Measurements from ENCODE around the gene SLC35A1. TPM values are rescaled to one million over a fixed set of nuclear protein-coding genes. Genes with fewer than 3 reads are reported as not detected.
A peak's percentile ranks its signal among the peaks of the same experiment; 100 is the strongest.
"Not testable (repeated sequence)": the region's sequence is repeated elsewhere in the genome, so short reads cannot be mapped to it uniquely, and the experiment has no call there.

The SLC35A1 gene
- polyA plus RNA-seq, 3 donors from 2014 or later = 29.0 to 55.0 (median 30.0) TPM

DNA sequence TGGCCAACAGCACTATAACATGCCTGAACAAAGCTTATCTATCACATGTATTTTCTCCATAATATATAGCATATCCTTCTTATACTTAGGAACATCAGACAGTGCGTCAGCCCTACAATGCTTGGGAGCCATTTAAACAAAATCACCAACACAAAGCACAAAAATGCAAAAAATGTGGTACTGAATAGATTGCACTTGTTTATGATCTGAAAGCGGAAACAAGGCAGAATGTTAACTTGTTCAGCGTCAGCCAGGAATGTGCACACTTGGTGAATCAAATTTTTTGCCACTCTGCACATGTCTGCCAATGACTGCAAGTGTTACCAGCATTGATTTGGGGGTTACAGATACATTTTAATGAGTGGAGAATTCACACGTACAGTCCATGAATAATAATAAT lies 14.8 kb downstream of the SLC35A1 start:
- H3K4me3 Mint-ChIP-seq = no peak overlapping the region
- peaks cover 6 to 17% of the 10 kb centered on the region in 2 donors for H3K4me1 Mint-ChIP-seq
- H3K9me3 Mint-ChIP-seq = no peaks in the 10 kb centered on the region
- H3K36me3 Mint-ChIP-seq = peaks cover 4 to 12% (median 7%) of the 10 kb centered on the region in 3 donors
- H3K27ac Mint-ChIP-seq = no peak overlapping the region
- no peak for DNase-seq
- H3K27me3 Mint-ChIP-seq (ENCODE audit: low read depth in 3 of 3) = peaks cover 0 to 2% (median 0%) of the 10 kb centered on the region in 3 donors

DNA sequence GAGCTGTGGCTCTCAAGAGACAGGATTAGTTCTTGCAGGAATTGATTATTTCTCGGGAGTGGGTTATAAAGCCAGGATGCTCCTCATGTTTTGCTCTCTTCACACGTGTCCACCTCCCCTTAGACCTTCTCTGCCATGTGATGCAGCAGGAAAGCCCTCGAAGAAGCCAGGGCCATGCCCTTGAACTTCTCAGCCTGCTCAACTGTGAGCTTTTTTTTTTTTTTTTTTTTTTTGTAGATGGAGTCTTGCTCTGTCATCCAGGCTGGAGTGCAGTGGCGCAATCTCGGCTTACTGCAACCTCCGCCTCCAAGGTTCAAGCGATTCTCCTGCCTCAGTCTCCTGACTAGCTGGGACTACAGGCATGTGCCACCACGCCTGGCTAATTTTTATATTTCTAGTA lies 16.6 kb downstream of the SLC35A1 start:
- not testable (repeated sequence) for H3K27ac Mint-ChIP-seq

DNA sequence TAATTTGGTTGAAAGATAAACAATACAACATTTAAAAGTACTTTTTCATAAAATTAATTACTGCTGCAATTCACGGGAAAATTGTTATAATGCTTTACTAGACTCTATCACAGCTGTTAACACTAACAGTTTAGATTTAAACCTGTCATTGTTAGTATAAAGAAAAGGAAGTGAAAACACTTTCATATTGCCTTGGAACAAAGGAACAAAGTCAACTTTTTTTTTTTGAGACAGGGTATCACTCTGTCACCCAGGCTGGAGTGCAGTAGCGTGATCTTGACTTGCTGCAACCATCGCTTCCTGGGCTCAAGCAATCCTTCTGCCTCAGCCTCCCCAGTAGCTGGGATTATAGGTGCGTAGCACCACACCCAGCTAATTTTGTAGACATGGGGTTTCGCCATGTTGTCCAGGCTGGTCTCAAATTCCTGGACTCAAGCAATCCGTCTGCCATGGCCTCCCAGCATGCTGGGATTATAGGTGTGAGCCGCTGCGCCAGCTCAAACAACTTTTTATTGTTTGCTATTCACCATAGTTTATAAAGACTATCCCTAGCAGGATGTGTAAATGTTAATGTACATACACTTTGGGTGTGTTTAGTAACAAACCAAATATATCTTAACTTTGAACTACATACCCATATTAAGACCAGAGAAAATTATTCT lies 22.1 kb downstream of the SLC35A1 start:
- Mint-ChIP-seq H3K27ac (no peak overlapping the region), H3K4me1 (peaks cover 2 to 11% of the 10 kb centered on the region in 2 donors), H3K4me3 (no peak overlapping the region), H3K27me3 (ENCODE audit: low read depth in 3 of 3) (no peaks in the 10 kb centered on the region), H3K9me3 (no peaks in the 10 kb centered on the region), H3K36me3 (peaks cover 0 to 9% (median 7%) of the 10 kb centered on the region in 3 donors)
- DNase-seq = no peak

More for the DNA sequence above, 16.6 kb downstream of the SLC35A1 start:
- Mint-ChIP-seq H3K4me1 (peaks cover 3 to 15% of the 10 kb centered on the region in 2 donors), H3K36me3 (peaks cover 7 to 11% (median 9%) of the 10 kb centered on the region in 3 donors)
- DNase-seq; H3K4me3 Mint-ChIP-seq; H3K27me3 Mint-ChIP-seq (ENCODE audit: low read depth in 3 of 3); H3K9me3 Mint-ChIP-seq: not testable (repeated sequence)

DNA sequence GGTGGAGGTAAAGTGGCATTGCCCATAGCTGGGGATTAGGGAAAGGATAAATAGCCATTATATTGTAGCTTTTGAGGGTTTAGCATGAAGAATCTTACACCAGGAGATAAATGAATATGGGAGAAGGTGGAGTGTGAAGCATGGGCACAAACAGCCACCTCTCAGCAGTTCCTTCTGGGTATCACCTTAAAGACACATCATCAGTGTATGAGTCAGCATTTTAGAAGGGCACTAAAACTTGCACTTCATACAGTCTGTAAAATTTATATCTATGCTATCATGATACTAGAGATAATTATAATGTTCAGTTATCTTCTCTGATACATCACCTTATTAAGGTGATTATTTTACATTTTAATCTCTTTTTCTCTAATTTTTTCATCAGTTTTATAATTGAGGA lies 25.3 kb downstream of the SLC35A1 start:
- H3K27me3 Mint-ChIP-seq (ENCODE audit: low read depth in 3 of 3) = no peaks in the 10 kb centered on the region
- no peak overlapping the region for H3K27ac Mint-ChIP-seq
- peaks cover 0 to 11% (median 8%) of the 10 kb centered on the region in 3 donors for H3K36me3 Mint-ChIP-seq
- H3K4me1 Mint-ChIP-seq = peaks cover 0 to 2% of the 10 kb centered on the region in 2 donors
- no peak overlapping the region for H3K4me3 Mint-ChIP-seq
- H3K9me3 Mint-ChIP-seq = no peaks in the 10 kb centered on the region
- DNase-seq = no peak

DNA sequence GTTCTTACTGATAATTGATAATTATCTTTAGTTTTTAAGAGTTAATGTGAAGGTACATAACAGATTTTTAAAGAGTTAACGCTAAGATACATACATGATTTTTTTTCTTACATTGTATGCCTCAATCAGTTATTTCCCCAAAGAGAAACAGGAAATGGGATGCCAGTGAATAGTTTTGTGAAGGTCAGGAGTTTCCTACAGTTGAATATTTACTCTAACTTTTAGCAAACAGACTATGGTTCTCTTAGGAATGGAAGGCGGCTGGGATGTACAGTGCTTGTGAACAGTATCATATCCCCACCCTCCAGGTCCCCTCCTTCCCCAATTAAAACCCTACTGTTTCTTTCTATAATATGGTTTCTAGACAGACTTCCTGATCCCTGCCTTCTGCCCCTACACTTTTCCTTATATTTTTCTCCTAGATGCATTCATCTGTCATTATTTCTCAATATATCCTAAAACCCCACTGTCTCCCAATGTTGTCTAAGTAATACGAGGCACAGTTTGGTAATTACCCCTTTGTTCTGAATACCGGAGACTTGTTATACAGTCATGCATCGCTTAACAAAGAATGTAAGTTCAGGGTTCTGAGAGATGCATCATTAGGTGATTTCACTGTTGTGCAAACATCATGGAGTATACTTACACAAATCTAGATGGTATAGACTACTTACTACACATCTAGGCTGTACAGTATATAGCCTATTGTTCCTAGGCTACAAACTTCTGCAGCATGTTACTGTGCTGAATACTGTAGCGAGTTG lies 29.2 kb downstream of the SLC35A1 start:
- Mint-ChIP-seq H3K36me3 (peaks cover 0 to 26% (median 9%) of the 10 kb centered on the region in 3 donors), H3K4me1 (no peaks in the 10 kb centered on the region), H3K27me3 (ENCODE audit: low read depth in 3 of 3) (no peaks in the 10 kb centered on the region), H3K27ac (no peak overlapping the region), H3K4me3 (no peak overlapping the region), H3K9me3 (no peaks in the 10 kb centered on the region)
- no peak for DNase-seq

DNA sequence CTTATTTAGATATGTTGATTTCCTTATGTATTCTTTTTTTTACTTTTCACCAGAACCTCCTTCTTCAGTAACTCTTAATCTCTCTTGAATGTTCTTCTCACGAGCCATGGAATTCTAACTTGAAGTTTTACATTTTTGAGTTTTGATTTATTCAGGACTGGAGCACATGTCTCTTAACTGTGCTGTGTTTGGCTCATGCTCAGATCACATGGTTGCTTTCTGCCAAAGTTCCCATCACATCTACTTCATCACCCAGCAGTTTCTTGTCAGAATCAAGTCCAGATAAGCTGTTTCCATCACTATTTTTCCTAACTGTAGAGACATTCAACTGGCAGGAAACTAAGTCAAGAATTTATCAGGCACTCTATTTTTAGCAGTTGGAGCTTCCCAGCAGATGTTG lies 31.7 kb downstream of the SLC35A1 start:
- no peak for DNase-seq
- peaks cover 0 to 26% (median 9%) of the 10 kb centered on the region in 3 donors for H3K36me3 Mint-ChIP-seq
- no peaks in the 10 kb centered on the region for H3K27me3 Mint-ChIP-seq (ENCODE audit: low read depth in 3 of 3)
- no peak overlapping the region for H3K4me3 Mint-ChIP-seq
- H3K9me3 Mint-ChIP-seq = no peaks in the 10 kb centered on the region
- no peaks in the 10 kb centered on the region for H3K4me1 Mint-ChIP-seq
- peak overlapping the region in 4 of 6 donors; percentile 37 to 71 (median 59) for H3K27ac Mint-ChIP-seq

DNA sequence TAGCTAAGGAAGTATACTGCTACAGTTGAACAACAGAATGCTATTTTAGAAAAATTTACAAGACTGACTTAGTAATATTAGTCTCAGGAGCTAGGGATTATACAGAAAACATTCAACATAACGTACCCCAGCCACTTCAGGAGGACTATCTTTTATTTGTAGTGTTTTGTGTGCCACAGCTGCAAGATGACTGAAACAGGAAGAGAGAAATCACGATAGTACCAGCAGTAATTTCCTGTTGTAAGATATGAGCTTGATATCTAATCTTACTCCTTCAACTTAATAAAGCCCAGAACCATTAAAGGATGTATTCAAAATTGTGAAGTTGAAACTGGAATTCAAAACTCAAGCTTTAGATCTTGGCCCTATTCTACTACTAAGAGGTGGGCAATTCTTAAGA lies 42.1 kb downstream of the SLC35A1 start:
- Mint-ChIP-seq H3K4me3 (no peak overlapping the region), H3K27me3 (ENCODE audit: low read depth in 3 of 3) (peaks cover 0 to 1% (median 0%) of the 10 kb centered on the region in 3 donors), H3K4me1 (no peaks in the 10 kb centered on the region), H3K36me3 (peaks cover 7 to 37% (median 26%) of the 10 kb centered on the region in 3 donors), H3K27ac (peak overlapping the region in 4 of 6 donors; percentile 16 to 72 (median 48)), H3K9me3 (no peaks in the 10 kb centered on the region)
- no peak for DNase-seq

DNA sequence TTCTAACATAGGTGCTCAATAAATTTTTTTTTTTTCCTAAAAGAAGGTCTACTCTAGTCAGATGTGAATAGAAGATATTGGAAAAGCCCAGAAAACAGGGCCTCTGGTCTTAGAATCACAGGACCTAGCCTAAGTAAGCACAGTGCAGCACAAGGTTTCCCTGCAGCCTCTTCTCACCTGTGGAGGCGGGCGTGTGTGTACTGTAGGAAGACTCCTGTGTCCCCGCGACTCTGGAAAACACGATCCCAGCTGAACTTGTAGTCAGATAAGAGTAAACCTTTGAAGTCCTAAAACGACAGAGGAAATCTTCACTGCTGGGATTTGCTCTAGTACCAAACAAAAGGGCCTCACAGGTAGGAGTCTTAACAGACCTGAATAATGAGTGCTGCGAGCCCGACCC lies 45.7 kb downstream of the SLC35A1 start:
- Mint-ChIP-seq H3K36me3 (peaks cover 20 to 41% (median 27%) of the 10 kb centered on the region in 3 donors), H3K9me3 (no peaks in the 10 kb centered on the region), H3K27me3 (ENCODE audit: low read depth in 3 of 3) (peaks cover 0 to 1% (median 0%) of the 10 kb centered on the region in 3 donors), H3K4me1 (no peaks in the 10 kb centered on the region), H3K27ac (no peak overlapping the region), H3K4me3 (no peak overlapping the region)
- no peak for DNase-seq

DNA sequence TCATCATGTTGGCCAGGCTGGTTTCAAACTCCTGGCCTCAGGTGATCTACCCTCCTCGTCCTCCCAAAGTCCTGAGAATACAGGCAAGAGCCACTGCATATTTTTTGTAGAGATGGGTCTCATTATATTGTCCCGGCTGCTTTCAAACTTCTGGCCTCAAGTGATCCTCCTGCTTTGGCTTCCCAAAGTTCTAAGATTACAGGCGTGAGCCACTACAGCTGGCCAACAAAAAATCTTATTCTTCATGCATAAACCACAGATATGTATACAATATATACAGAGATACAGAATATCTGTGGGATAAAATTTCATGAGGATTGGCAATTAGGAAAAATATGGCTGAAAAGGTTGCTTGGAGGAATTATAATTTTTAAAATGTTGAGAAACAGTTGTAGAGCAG lies 49.9 kb downstream of the SLC35A1 start:
- Mint-ChIP-seq H3K36me3 (peaks cover 22 to 34% (median 29%) of the 10 kb centered on the region in 3 donors), H3K27me3 (ENCODE audit: low read depth in 3 of 3) (peaks cover 0 to 3% (median 0%) of the 10 kb centered on the region in 3 donors), H3K4me3 (no peak overlapping the region), H3K4me1 (peaks cover 2 to 6% of the 10 kb centered on the region in 2 donors), H3K9me3 (no peaks in the 10 kb centered on the region), H3K27ac (no peak overlapping the region)
- no peak for DNase-seq

DNA sequence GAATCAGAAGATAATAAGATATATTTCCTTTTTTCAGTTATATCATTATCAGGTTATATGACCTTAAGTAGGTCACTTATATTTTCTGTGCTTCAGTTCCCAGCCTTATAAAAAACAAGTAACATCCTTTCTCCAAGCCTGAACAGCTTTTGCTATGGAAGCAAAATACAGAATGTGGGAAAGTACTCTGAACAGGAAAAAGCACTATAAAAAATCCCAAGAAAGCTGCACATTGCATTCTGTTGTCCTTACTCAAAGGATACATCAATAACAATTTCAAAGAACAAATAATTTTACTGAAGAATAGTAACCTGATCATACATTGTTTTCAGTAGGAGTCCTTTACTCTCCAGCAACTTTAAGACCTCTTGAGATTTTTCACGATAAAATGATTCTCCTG lies 56.4 kb downstream of the SLC35A1 start:
- H3K27ac Mint-ChIP-seq = peak overlapping the region in 3 of 6 donors; percentile 9 to 66 (median 41)
- no peaks in the 10 kb centered on the region for H3K9me3 Mint-ChIP-seq
- peaks cover 2 to 24% of the 10 kb centered on the region in 2 donors for H3K4me1 Mint-ChIP-seq
- H3K4me3 Mint-ChIP-seq = no peak overlapping the region
- no peak for DNase-seq
- H3K27me3 Mint-ChIP-seq (ENCODE audit: low read depth in 3 of 3) = peaks cover 0 to 3% (median 0%) of the 10 kb centered on the region in 3 donors
- peaks cover 10 to 19% (median 19%) of the 10 kb centered on the region in 3 donors for H3K36me3 Mint-ChIP-seq

DNA sequence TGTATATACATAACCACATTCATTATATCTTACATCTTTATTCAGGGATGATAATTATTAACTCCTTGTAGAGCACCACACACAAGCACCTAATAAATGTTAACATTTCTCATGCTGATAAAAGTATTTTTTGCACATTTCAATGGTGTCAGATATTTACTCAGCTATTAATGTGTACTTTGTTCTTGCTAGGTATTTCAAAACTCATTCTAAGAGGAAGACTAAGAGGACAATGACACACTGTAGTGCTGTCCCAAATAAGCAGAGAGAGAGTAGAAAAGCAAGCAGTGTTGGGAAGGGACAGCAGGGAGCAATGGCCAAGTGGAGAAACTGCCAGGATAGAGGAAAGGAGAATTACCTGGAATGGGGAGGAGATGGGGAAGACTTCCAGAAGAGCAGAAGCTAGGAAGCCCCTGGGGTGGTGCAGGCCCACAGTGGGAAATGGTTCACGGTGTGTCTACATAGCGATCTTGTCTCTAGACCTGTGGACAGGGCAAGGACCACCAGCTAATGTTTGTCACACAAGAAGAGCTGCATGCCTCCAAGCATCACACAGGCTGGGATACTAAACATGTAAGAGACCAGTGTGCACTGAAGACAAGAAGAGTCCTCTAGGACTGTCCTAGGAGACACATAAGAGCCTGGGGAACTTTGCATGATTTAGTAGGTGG lies 61.7 kb downstream of the SLC35A1 start:
- H3K27me3 Mint-ChIP-seq (ENCODE audit: low read depth in 3 of 3) = no peaks in the 10 kb centered on the region
- H3K4me1 Mint-ChIP-seq = peaks cover 7 to 11% of the 10 kb centered on the region in 2 donors
- H3K4me3 Mint-ChIP-seq = no peak overlapping the region
- peak overlapping the region in 2 of 6 donors; percentile 18 to 75 for H3K27ac Mint-ChIP-seq
- DNase-seq = no peak
- peaks cover 0 to 2% (median 0%) of the 10 kb centered on the region in 6 donors for H3K9me3 Mint-ChIP-seq
- peaks cover 15 to 25% (median 19%) of the 10 kb centered on the region in 3 donors for H3K36me3 Mint-ChIP-seq

DNA sequence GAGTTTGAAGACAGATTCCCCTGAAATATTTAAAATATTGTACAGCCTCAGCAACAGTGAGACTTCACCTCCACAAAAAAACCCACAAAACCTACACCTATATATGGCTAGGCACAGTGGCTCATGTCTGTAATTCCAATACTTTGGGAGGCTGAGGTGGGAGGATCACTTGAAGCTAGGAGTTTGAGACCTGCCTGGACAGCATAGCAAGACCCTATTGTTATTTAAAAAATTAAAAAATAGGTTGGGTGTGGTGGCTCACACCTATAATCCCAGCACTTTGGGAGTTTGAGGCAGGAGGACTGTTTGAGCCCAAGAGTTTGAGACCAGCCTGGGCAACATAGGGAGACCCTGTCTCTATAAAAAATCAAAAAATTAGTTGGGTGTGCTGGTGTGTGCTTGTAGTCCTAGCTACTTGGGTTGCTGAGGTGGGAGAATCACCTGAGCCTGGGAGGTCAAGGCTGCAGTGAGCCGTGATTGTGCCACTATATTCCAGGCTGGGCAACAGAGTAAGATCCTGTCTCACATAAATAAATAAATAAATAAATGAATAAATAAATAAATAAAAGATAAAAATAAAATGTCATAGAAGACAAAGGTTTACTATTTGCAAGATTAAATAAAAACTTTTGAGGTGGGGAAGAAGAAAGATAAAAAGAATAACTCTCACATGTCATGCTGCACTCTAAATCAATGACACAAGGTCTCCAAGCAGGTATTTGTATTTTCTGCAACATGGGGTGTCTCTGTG lies 65.9 kb downstream of the SLC35A1 start:
- peaks cover 9 to 10% of the 10 kb centered on the region in 2 donors for H3K4me1 Mint-ChIP-seq
- H3K36me3 Mint-ChIP-seq = peaks cover 23 to 41% (median 38%) of the 10 kb centered on the region in 3 donors
- peaks cover 0 to 2% (median 0%) of the 10 kb centered on the region in 6 donors for H3K9me3 Mint-ChIP-seq
- DNase-seq = no peak
- H3K27me3 Mint-ChIP-seq (ENCODE audit: low read depth in 3 of 3) = no peaks in the 10 kb centered on the region
- no peak overlapping the region for H3K27ac Mint-ChIP-seq
- no peak overlapping the region for H3K4me3 Mint-ChIP-seq

DNA sequence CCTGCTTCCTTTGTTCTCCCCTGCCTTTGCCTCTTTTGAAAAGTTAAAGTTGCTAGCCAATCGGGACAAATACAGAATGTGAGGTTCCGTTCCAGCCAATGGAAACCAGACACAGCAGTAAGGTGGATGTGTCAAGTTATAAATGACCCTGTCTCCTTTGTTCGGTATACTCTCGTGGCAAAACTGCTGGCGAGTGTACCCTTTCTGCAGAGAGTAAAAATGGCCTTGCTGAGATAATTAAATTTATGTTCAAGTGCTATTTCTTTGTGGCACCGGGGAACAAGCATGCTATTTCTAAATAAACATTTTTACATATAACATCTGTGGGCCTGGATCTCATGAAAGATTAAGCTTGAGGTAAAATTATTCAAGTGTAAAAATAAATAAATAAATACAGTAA lies 66.8 kb downstream of the SLC35A1 start:
- H3K4me3 Mint-ChIP-seq = no peak overlapping the region
- H3K27me3 Mint-ChIP-seq (ENCODE audit: low read depth in 3 of 3) = no peaks in the 10 kb centered on the region
- peaks cover 23 to 39% (median 38%) of the 10 kb centered on the region in 3 donors for H3K36me3 Mint-ChIP-seq
- peaks cover 7 to 10% of the 10 kb centered on the region in 2 donors for H3K4me1 Mint-ChIP-seq
- no peak overlapping the region for H3K27ac Mint-ChIP-seq
- DNase-seq = no peak
- peaks cover 0 to 2% (median 0%) of the 10 kb centered on the region in 6 donors for H3K9me3 Mint-ChIP-seq
